HG03095 (cell line): ENCODE results near the gene ACSF3.

ENCODE experiments used
- ATAC-seq: cut with Tn5 transposase; IDR thresholded peaks from one replicate; pipeline ENCODE4 v1.9.1; 2021; ENCODE audit warnings: moderate library complexity; ENCODE audit not compliant: unreplicated experiment

The ACSF3 gene

GRCh38 chr16:89094252-89094879 lies 714 bp downstream of the ACSF3 start:
- ATAC-seq = no peak

- ATAC-seq = no peak
Measured at GRCh38 chr16:89094880-89095258, 1.2 kb downstream of the ACSF3 start.

GRCh38 chr16:89095491-89095951 lies 1.9 kb downstream of the ACSF3 start:
- ATAC-seq = no peak

- ATAC-seq = no peak
Measured at GRCh38 chr16:89096042-89096717, 2.5 kb downstream of the ACSF3 start.

GRCh38 chr16:89096768-89097391 lies 3.2 kb downstream of the ACSF3 start:
- ATAC-seq = no peak

GRCh38 chr16:89097392-89097772 lies 3.7 kb downstream of the ACSF3 start:
- ATAC-seq = no peak

- no peak for ATAC-seq
Measured at GRCh38 chr16:89098767-89099430, 5.2 kb downstream of the ACSF3 start.

- ATAC-seq = no peak
Measured at GRCh38 chr16:89099905-89100304, 6.3 kb downstream of the ACSF3 start.

GRCh38 chr16:89100601-89101302 lies 7.1 kb downstream of the ACSF3 start:
- ATAC-seq = no peak

GRCh38 chr16:89101303-89102040 lies 7.8 kb downstream of the ACSF3 start:
- no peak for ATAC-seq

GRCh38 chr16:89102041-89102471 lies 8.4 kb downstream of the ACSF3 start:
- ATAC-seq = no peak

GRCh38 chr16:89102481-89103073 lies 8.9 kb downstream of the ACSF3 start:
- no peak for ATAC-seq

GRCh38 chr16:89103156-89103555 lies 9.5 kb downstream of the ACSF3 start:
- no peak for ATAC-seq

GRCh38 chr16:89103781-89104180 lies 10.1 kb downstream of the ACSF3 start:
- no peak for ATAC-seq

GRCh38 chr16:89104303-89104702 lies 10.7 kb downstream of the ACSF3 start:
- no peak for ATAC-seq

GRCh38 chr16:89104930-89105571 lies 11.4 kb downstream of the ACSF3 start:
- no peak for ATAC-seq

GRCh38 chr16:89105599-89106151 lies 12.0 kb downstream of the ACSF3 start:
- no peak for ATAC-seq

- ATAC-seq = no peak
Measured at GRCh38 chr16:89106533-89107202, 13.0 kb downstream of the ACSF3 start.

- no peak for ATAC-seq
Measured at GRCh38 chr16:89107203-89107582, 13.5 kb downstream of the ACSF3 start.
